HG03442 (cell line): ENCODE measurements around the gene ANKRD36.
"Not testable (repeated sequence)": the region's sequence is repeated elsewhere in the genome, so short reads cannot be mapped to it uniquely, and the experiment has no call there.

Source experiments
- ATAC-seq: cut with Tn5 transposase; IDR thresholded peaks from one replicate; pipeline ENCODE4 v1.9.1; 2021; ENCODE audit warnings: mild to moderate bottlenecking, moderate library complexity; ENCODE audit not compliant: unreplicated experiment

The ANKRD36 gene

GRCh38 chr2:97268075-97268591, 155.2 kb downstream of the ANKRD36 start:
- ATAC-seq, result not testable (repeated sequence)

- not testable (repeated sequence) for ATAC-seq
These were observed 163.4 kb downstream of the ANKRD36 start for GRCh38 chr2:97276232-97276798.

GRCh38 chr2:97285187-97285586, 172.2 kb downstream of the ANKRD36 start:
- not testable (repeated sequence) for ATAC-seq

- ATAC-seq, result not testable (repeated sequence)
These were observed 180.7 kb downstream of the ANKRD36 start for GRCh38 chr2:97293687-97294086.
